HG03139 (cell line): Measurements from ENCODE around the gene ESRRA.

Experiments
- ATAC-seq: cut with Tn5 transposase; IDR thresholded peaks from one replicate; pipeline ENCODE4 v1.9.1; 2021; ENCODE audit not compliant: unreplicated experiment

The ESRRA gene

DNA sequence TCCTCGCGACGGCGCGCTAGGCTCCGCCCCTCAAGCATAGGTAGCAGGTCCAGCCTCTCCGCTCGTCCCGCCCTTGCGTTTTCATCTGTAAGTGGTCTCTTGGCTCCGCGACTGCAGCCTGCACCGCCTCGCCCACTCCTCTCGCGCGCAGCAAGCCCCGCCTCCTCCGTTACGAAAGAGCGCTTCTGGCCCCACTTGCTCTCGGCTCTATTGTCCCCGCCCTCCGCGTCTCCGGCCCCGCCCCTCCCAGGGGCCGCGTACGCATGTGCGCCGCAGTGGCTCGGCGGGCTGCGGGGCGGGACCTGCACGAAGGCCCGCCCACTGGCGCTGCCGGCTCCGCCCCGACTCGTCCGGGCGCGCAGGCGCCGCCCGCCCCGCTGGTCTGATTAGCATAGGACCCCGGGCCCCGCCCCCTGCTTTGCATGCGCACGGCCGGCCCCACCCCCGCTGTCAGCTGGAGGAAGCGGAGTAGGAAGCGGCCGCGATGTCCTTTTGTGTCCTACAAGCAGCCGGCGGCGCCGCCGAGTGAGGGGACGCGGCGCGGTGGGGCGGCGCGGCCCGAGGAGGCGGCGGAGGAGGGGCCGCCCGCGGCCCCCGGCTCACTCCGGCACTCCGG lies at the start of gene ESRRA:
Gene ESRRA (plus strand): TSS at position 450 of the 616 bp plus-strand sequence. CDS start 1,656 bp downstream, outside the sequence.
- peak; percentile 63 for ATAC-seq

DNA sequence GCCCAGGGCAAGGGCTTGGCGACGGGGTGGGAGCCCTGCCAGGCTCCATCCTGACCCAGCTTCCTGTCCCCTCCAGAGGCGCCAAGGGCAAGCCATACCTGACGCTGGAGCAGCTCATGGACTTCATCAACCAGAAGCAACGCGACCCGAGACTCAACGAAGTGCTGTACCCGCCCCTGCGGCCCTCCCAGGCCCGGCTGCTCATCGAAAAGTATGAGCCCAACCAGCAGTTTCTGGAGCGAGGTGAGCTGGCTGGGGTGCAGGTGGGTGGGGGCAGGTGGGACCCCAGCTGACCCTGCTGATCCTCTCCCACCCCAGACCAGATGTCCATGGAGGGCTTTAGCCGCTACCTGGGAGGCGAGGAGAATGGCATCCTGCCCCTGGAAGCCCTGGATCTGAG lies 49.0 kb upstream of the ESRRA start:
- no peak for ATAC-seq

DNA sequence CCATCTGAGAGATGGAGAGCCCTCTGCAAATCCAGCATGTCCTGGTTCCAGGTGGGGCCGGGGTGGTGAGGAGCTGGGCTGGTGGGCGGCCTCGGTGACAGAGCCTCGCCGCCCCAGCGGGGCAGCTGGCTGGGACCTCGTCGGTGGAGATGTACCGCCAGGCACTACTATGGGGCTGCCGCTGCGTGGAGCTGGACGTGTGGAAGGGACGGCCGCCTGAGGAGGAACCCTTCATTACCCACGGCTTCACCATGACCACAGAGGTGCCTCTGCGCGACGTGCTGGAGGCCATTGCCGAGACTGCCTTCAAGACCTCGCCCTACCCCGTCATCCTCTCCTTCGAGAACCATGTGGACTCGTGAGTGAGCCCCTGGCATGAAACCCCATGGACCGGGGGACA lies 47.0 kb upstream of the ESRRA start:
- ATAC-seq = no peak

DNA sequence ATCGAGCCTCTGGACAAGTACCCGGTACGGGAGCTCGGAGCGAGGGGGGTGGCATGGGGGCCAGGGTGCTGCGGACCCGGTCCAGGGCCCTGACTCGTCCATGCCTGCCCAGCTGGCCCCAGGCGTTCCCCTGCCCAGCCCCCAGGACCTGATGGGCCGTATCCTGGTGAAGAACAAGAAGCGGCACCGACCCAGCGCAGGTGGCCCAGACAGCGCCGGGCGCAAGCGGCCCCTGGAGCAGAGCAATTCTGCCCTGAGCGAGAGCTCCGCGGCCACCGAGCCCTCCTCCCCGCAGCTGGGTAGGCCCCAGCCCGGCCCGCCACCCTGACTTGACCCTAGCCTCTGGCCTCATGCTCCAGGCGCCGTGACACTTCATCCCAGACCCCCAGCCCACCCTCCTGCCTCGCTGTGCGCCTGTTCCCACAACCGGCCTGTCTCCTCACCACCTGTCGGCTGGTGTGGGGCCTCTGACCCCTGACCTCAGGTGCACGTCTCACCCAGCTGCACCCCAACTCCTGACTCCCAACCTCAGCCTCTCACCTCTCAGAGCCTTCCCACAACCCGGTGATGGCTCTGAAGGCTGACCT lies 46.3 kb upstream of the ESRRA start:
- no peak for ATAC-seq

DNA sequence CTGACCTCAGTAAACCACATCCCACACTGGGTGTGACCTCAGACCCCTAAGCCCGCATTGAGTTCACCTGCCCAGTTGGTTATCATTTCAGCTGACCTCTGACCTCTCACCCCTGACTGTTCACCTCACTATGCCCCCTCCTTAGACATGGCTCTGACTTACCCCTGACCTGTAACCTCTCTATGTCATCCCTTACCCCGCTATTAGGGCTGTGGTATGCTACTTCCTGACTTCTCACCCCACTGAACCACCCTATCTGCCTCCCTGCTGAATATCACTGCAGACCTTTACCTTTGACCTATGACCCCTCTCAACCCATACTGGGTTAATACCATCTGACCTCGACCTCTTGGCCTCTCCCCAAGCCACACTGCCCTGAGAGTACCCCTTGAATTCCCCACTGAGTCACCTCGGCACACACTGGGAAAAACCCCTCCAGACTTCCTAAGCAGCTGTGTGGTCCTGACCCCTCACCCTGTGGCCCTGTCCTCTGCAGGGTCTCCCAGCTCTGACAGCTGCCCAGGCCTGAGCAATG lies 45.7 kb upstream of the ESRRA start:
- ATAC-seq = no peak

DNA sequence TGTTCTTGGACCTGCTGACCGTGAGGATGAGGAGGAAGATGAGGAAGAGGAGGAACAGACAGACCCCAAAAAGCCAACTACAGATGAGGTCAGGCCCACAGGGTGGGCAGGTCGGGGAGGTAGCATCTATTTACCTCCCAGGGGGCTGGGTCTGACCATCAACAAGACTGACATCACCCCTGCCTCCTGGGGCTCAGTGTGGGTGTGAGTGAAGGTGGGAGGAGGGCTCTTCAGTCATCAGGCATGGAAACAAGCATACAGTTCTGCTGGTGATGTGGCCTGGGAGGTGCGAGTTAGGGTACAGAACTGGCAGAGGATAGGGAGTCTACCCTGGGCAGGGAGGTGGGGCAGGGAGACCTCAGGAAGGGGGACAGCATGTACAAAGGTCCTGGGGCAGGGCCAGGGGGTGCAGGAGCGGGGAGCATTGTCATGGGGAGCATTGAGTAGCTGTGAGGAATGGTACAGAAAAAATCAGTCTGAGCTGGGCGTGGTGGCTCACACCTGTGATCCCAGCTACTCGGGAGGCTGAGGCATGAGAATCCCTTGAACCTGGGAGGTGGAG lies 45.1 kb upstream of the ESRRA start:
- ATAC-seq = no peak

DNA sequence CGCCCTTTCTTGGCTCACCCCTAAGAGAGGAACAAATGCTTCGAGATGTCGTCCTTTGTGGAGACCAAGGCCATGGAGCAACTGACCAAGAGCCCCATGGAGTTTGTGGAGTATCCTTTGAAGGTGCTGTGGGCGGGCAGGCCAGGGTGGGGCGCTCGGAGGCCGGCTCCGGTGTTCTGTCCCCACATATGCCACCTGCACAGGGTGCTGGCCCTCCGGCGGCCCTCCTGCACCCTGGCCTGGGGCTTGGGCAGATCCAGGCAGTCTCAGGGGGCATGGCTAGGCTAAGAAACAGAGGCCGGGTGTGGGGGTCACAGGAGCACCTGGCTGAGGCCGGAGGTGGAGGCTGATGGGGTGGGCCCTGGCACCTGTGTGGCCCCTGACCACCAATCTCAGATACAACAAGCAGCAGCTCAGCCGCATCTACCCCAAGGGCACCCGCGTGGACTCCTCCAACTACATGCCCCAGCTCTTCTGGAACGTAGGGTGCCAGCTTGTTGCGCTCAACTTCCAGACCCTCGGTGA lies 43.7 kb upstream of the ESRRA start:
- no peak for ATAC-seq

DNA sequence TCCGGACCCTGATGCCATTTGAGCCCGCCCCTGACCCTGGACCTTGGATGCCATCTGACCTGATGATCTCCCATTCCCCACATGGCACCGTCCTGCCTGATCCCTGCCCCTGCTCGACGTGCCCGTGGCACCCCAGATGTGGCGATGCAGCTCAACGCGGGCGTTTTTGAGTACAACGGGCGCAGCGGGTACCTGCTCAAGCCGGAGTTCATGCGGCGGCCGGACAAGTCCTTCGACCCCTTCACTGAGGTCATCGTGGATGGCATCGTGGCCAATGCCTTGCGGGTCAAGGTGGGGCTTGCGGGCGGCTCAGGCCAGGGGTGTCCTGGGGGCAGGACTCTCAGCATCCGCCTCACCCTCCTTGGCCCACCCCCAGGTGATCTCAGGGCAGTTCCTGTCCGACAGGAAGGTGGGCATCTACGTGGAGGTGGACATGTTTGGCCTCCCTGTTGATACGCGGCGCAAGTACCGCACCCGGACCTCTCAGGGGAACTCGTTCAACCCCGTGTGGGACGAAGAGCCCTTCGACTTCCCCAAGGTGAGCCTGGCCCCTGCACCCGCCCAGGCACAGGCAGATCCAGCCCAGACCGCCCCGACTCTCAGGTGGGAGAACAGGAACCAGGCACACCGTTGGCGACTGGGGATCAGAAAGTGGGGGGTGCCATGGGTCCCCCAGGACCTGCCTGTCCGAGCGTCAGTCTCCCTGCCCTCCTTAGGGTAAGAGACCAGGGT lies 42.9 kb upstream of the ESRRA start:
- ATAC-seq = no peak

DNA sequence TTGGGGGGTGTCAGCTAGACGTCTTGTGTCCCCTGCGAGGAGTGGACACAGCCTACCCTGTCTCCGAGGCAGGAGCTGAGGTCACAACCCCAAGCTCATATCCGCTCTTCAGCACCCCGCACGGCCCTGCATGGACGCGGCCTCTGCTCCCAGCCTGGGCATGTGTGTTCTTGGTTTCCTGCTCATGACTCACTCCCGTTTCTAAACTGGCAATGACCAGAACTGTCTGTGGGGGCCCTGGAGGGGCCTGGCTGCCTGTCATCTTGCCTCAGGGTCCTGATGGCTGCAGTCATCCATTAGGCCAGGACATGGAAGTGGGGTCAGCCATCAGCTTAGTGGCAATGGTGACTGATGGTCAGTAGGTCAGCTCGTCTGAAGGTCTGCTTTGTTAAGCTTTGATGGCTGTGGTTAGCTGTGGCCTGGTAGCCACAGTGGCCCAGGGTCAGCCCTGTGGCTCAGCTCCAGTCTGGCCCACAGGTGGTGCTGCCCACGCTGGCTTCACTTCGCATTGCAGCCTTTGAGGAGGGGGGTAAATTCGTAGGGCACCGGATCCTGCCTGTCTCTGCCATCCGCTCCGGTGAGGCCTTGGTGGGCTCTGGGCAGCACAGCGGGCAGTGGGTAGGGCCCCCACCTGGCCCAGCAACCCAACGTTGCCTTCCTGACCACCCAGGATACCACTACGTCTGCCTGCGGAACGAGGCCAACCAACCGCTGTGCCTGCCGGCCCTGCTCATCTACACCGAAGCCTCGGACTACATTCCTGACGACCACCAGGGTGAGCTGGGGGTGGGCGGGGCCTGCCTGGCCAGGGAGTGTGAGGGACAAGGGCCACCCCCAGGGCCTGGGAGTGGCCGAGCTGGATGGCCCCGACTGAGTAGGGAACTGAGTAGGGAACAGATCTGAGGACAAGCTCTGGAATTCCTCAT lies 42.0 kb upstream of the ESRRA start:
- ATAC-seq = no peak

DNA sequence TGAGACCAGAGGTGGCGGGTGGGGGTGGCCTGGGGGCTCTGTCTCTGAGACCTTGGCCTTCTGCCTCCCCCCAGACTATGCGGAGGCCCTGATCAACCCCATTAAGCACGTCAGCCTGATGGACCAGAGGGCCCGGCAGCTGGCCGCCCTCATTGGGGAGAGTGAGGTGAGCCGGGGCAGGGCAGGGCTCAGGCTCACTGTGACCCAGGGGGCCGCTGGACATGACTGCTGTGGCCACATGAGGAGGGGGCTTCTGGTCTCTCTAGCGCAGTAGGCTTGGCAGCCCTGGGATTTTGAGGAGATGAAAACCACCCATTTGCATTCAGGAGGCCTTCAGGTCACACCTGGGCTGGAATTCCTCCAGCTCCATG lies 41.4 kb upstream of the ESRRA start:
- ATAC-seq = no peak

DNA sequence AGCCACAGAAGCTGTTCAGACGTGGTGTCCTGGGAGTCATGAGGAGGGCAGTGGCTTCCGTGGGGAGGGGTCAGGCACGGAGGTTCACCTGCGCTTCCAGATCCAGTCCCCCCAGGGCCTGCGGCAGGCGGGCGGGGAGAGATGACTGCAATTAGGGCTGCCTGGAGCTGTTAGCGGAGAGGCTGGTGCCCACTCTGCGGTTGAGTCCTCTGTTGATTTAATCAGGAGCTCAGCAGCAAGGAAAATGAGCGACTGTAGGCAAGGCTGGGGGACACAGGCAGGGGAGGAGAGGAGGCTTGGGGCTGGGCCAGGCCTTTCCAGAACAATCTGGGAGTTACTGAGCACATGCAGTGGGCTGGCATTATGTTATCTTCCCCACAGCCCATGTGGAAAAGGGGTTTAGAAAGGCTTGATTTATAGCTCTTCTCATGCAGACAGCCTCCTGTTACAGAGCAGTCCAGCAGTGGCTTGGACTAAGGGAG lies 40.9 kb upstream of the ESRRA start:
- ATAC-seq = no peak

DNA sequence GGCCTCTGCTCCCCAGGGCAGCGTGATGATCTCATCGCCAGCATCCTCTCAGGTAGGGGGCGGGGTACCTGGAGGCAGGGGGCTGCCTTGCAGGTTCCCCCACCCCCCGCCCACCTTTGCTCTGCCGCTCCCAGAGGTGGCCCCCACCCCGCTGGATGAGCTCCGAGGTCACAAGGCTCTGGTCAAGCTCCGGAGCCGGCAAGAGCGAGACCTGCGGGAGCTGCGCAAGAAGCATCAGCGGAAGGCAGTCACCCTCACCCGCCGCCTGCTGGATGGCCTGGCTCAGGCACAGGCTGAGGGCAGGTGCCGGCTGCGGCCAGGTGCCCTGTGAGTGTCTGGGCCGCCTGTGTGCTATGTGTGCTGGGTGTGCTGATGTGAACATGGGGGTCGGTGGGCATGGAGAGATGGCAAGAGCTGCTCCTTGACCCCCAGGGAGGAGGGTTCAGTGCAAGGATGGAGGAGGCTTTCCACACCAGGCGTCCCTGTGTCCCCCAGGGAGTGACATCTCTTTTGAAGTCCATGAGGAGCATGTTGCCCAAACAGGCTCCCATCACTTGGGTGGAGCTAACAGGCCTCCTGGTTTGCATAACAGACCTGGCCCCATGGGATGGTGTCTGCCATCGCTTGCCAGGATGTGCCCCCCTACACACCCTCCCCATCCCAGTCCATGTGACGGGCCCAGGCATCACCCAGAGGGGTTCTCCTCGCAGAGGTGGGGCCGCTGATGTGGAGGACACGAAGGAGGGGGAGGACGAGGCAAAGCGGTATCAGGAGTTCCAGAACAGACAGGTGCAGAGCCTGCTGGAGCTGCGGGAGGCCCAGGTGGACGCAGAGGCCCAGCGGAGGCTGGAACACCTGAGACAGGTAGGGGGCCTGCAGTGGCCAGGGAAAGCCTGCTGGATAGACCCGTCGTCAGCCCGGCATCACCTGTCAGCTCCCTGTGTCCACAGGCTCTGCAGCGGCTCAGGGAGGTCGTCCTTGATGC lies 39.9 kb upstream of the ESRRA start:
- ATAC-seq = no peak

DNA sequence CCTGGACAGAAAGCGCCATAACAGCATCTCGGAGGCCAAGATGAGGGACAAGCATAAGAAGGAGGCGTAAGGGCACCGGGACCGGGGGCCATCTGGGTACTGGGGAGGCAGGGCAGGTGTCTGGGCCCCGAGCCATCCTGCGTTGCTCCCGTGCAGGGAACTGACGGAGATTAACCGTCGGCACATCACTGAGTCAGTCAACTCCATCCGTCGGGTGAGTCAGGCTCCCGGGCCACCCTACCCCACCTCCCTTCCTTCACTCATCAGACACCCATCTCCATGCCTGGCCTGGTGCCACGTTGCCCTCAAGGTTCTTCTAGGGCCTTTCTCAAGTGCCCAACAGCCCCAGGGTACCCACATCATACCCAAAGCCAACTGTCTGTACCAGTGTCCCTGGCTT lies 39.0 kb upstream of the ESRRA start:
- ATAC-seq = no peak

DNA sequence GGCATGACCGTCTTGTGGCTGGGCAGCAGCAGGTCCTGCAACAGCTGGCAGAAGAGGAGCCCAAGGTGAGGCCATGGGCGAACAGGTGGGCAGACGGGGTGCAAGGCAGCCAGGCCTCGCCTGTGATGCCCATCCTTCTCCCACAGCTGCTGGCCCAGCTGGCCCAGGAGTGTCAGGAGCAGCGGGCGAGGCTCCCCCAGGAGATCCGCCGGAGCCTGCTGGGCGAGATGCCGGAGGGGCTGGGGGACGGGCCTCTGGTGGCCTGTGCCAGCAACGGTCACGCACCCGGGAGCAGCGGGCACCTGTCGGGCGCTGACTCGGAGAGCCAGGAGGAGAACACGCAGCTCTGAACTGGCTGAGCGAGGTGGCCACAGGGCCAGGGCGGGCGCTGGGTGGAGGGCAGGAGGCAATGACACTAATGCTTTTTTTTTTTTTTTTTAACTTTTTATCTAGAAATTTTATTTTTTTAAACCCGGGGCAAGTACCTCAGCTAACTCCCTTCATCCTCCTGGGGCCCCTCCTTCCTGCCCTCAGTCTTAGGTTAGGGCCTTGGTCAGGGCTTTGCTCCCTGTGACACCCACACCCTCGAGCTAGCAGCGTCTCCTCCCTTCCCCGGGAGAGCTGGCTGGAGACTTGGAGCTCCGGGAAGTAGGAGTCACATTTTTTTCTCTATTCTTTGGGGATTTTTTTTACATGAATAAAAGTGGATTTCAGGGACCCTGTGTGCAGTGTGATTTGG lies 37.9 kb upstream of the ESRRA start:
- ATAC-seq = no peak

DNA sequence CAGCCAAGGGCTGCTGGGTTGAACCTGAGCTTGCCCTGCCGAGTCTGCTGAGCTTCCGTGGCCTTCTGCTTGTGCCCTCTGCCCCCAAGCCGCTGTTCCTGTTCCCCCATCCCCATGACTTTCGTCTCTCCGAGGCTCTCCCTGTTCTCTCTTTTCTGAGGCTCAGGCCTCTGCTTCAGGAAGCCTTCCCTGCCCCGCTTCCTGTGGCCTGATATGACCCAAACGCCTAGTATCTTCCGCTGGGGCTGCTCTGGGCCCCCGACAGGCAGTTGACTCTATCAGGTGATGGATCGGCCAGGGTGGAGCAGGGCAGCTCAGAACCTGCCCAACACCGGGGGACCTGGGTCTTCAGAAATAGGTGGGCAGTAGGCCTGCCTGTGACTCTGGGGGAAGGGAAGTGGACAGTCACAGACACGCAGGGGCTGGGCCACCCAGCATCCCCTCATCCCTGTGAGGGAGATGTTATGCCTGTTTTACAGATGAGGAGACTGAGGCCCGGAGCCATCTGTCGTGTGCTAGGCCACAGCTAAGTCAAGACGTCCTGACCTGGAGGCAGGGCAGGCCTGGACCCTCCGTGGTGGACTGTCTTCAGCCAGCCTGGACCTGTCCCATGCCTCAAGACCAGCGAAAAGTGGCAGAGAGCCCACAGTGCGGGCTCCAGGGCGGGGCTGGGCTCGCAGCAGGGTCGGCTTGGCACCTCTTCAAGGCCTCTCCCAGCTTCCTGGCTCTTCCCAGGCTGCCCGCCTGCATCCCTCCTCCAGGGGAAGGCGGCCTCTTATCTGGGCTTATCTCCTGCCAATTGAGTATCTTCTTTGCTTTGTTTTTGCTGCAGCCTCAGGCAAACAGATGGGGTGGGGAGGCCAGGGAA lies 37.1 kb upstream of the ESRRA start:
- no peak for ATAC-seq

DNA sequence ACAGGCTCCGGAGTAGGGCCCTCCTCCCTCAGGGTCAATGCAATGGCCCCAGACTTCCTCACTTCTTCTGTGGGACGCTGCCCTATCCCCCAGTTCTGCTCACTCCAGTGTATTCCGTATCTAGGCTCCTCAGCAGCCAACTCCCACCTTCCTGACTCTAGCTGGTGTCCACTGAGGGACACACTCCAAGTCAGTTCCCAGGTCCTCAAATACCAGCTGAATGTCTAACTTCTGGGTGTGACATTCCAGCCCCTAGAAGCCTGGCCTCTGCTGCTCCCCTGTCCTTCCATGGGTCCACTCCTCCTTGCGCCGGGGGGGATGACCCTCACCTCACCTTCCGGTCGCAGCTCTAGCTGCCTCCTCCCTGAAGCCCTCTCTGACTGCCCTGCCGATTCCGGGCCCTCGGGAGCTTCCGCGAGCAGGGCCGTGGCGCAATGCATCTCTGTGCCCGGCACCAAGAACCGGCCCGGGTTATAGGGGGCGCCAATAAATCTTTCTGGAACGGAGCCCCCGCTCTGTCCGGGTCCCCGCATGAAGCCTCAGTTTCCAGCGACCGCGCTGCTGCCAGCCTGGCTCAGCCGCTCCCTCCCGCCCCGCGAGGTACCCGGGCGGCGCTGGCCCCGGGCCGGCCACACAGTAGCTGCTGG lies 36.3 kb upstream of the ESRRA start:
- no peak for ATAC-seq

DNA sequence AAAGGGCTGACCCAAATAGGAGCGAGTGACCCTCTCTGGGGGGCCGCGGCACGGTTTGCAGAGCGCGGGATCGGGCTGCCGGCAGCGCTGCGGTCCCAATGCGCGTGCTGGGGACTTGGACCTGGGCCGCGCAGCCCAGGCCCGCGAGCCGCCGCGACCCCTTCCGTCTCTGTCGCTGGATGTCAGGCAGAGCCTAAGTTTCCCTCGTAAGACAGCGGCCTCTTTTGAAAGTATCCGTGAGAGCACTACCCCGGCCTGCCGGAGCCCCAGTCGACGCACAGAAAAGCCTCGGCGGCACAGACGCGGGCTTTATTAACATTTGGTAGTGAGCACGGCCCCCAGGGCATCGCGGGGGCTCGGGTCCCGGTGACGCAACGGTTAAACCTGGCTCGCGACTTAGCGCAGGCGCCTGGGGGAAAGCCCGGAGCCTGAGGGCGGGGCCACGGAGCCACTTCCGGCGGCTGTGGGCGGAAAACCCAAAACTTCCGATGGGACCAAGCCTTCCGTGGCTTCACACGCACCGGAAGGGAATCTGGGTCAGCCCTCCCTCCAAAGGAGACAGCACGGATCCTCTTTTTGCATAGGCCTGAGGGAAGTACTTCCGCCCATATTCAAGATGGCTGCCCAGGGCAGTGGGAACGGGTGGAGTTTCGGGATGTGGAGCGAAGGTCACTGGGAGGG lies 35.6 kb upstream of the ESRRA start:
- ATAC-seq = peak; percentile 56
